GM18870 (cell line): ENCODE data around the gene PSMA5.

Experiments used
- ATAC-seq: cut with Tn5 transposase; IDR thresholded peaks from one replicate; pipeline ENCODE4 v1.9.1; 2021; ENCODE audit warnings: moderate library complexity; ENCODE audit not compliant: unreplicated experiment

The PSMA5 gene

DNA sequence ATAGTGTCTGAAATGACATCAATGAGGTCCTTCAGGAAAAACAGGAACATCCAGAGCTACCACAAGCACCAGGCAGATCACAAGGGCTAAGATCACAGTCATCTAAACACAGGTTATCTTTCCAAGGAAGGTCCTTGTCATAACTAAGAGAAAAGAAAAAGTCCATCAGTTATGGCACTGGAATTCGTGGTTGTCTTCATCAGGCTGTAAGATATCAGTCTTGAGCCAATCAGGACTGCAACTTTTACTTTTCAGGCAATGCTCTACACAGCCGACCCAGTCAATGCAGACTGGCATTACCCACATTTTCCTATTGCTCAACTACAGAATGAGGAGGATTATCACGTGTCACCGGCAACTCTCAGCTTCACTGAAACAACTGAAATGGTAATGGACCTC is 54.9 kb downstream of the PSMA5 start:
- ATAC-seq, result no peak

DNA sequence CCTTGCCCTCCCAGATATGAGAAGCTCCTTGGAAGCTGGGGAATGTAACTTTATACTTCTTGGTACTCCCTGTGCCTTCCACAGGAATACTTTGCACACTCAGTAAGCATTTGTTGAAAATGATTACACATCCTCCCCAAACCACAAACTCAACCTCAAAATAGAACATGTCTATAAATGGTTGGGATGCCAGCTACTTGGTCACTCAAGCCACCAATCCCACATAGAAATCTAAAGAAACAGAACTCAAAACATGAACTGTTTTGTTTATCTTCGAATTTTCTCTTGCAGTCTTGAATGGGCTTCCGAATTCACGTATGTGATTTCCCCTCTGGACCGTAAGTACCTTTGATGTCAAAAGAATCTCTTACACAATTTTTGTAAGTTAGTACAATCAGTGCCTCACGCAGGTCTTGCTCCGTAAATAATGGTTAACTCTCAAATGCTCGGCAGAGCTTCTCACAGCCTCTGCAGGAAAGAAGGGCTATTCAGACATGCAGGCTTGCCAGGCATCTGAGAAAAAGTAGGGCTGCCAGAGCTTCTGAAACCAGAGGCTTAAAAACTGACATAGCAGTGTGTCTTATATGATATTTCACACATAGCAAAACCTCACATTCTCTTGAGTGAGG is 55.4 kb downstream of the PSMA5 start:
- no peak for ATAC-seq

DNA sequence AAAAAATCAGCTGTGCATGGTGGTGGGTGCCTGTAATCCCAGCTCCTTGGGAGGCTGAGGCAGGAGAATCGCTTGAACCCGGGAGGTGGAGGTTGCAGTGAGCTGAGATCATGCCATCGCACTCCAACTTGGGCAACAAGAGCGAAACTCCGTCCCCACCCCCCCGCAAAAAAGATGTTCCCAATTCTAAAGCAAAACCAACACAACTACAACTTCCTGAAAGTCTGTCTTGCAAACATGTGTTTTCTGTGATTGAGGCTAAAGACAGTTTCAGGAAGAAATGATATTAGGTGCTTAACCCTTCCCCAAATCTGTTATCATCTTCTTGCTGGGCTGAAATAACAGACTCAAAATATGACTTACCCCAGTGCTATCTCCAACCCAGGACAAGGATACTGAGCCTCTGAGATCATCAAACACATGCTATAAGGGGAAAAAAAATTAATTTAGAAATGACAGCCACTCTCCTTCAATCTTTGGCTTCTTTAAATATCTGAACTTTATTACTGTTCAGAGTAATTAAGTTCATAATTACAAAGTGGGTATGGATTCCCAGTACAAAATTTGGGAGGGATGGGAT is 57.0 kb downstream of the PSMA5 start:
- no peak for ATAC-seq

DNA sequence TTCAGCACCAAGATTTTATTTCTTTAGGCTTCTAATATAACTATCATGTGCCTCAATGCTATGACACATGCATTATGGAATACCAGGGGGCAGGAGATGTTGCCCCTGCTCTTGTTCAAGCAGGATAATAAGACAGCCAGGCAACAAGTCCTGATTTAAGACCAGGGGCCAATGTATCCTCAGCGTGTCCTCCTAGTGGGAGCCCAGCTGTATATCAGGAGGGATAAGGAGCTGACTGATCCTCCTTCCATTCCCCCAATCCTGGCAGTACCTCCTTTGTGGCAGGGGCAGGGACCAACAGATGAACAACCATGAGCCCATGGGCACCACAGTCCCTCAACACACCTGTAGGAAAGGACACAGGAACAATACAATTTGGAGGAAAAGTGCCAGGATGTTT is 57.8 kb downstream of the PSMA5 start:
- no peak for ATAC-seq

DNA sequence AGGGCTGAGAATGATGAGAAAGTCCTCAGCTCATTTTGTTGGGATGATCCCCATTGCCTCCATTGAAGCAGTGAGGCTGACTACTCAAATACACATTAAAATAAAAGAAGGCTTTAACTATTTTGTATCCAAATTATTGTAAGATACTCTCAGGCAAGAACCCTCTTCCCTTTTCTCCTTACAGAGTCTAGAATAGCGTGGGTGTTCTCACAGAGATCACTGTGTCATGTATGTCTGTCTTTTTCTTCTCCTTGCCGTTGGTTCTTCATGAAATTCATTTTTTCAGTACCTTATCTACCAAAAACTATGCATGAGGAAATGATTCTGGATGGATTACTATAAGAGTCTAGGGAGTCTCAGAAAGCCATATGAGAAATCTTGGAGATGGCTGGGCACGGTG is 58.6 kb downstream of the PSMA5 start:
- ATAC-seq, result no peak

DNA sequence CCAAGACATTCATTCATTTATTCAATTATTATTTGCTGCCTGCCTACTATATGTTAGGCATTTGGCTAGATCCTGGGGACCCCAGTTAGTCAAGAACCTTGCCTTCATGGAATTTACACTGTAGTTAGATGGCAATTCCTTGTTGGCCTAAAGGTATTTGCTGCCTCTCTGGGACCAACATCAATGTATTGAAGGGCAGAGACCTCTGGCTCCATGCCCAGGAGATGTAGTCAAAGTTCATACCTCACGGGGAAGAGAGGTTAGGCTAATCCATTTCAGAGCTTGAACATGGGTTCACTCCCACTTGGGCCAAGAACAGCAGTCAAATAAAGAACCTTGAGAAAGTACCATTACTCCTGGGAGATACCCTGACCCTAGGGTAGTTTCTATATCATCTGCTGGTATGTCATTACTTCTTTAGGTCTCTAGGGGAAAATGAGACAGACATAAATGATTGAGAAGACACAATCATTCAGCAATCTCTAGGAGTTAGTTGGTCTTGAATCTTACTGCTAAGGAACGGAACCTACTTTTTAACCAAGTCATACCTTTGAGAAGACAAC is 60.5 kb downstream of the PSMA5 start:
- no peak for ATAC-seq

DNA sequence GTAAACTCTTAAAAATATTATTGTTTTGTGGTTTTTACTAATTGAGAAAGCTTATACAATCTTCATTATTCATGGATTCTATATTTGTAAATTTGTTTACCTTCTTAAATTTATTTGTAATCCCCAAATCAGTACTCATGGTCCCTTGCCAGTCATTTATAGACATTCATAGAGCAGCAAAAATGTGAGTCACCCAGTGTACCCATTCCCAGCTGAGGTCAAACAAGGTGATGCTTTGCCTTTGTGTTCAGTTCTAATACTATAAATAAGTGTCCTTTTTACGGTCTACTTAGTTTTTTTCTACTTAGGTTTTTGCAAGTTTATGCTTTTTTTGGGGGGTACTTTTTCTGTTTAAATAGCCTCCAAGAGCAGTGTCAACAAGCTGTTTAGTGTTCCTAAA is 64.6 kb downstream of the PSMA5 start:
- no peak for ATAC-seq

DNA sequence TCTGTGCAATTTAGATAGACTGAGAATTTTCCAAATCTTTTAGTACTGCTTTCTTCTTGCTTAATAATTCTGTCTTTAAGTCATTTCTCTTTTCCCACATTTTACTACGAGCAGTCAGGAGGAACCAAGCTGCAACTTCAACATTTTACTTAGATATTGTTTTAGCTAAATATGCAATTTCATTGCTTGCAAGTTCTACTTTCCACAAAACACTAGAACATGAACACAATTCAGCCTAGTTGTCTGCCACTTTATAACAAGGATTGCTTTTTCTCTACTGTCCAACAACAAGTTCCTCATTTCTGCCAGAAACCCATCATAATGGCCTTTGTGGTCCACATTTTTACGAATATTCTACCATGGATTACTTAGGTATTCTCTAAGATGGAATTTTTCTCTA is 65.2 kb downstream of the PSMA5 start:
- no peak for ATAC-seq

DNA sequence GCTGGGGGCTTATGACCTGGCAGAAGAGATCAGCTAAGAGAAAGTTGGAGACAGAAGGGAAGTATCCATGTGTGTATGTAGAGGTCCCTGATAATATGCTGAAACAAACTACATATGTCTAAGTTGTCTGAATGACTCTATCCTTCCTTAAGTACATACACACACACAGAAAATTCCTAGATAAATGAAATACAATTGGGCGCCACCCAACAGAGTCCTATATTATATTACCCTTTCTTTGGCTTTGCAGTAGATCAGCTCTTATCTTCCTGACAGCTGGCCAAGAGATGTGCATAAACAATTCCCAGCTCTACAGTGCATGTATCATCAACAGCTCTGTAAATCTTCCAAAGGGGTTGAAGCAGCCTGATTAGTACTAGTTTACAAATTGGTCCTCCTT is 68.6 kb downstream of the PSMA5 start:
- no peak for ATAC-seq

DNA sequence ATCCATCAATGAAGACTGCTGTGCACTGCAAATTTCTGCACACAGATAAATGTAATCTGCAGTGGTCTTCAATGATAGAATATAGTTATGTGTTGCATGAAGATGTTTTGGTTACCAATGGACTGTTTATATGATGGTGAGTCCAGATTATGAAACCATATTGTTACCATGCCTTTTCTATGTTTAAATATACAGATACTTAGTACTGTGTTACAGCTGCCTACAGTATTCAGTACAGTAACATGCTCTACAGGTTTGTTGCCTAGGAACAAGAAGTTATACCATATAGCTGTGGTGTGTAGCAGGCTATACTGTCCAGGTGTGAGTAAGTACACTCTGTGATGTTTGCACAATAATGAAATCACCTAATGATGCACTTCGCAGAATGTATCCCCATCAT is 69.3 kb downstream of the PSMA5 start:
- ATAC-seq, result no peak

DNA sequence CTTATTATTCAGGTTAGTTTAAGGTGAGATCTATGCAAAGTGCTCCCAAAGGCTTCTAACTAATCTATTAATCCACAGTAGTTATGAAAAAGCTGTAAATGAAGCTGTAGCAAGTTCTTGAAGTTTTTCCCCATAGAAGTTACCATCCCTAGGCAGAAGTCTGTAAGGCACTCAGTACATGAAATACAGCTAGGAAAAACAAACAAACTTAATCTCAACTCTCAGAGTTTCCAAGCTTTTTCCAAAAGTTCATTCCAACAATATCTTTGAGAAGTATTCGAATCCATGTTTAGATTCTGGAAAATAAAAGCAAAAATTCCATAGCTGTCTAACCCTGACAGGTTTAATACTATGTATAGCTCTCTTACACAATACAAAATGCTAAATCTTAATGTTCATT is 69.7 kb downstream of the PSMA5 start:
- ATAC-seq, result no peak

DNA sequence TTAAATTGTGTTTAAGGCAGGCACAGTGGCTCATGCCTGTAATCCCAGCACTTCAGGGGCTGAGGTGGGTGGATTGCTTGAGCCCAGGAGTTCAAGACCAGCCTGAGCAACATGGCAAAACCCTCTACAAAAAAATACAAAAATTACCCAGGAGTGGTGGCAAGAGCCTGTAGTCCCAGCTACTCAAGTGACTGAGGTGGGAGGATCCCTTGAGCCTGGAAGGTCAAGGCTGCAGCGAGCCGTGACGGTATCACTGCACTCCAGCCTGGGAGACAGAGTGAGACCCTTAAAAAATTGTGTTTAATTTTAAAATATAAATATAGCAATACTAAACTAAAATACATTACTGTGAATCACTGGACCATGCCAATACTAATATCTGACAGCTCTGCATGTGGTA is 71.3 kb downstream of the PSMA5 start:
- ATAC-seq, result no peak

DNA sequence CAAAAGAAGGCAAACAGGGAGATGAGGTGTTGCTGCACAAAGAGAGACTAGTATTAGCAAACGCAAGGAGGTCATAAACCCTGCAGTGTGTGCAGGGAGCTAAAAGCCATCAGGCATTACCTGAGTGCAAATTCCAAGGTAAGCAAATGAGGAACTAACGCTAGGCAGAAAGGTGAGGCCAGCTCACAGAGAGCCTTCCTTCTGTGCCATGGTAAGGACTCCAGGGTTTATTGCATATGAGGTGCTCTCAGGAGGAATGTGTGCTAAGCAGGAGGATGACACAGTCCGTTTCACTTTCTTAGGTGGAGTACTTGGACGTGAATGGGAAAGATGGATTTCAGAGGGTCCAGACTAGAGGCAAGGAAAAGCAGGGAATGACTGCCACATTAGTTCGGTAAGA is 74.8 kb downstream of the PSMA5 start:
- ATAC-seq, result no peak

DNA sequence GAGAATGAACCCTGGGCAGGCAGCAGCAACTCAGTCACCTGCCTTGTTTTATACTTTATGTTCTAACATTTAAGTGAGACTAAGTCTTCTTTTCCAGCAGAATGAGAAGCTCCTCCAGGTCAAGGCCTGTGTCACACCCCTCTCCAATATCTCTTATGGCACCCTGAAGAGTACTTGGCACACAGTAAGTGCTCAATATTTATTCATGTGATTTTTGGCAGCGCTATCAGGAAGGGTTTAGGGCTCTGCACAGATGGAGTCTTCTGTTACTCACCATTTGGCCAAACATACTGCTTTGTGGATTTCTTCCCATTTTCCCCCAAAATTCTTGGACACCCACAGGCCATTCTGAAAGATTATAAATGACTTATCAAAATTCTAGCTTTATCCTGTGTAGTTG is 75.6 kb downstream of the PSMA5 start:
- ATAC-seq, result no peak

DNA sequence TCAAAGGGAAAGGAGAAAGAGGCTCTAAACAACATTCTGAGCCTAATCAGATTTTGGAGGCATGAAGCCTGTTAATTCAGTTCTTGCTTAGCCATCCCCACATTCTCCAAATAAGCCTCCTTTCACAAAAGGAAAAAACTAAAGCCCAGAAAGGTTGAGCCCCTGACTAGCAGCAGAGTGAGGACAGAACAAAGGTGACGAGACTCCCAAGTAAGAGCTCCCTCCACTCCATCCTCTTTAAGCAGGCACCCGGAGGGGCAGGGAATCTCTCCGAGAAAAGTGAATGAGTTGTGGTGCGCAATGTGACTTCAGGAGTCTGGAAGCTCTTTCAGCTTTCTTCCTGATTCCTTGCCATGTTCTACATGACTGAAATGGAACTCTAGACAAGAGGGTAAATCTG is 76.1 kb downstream of the PSMA5 start:
- ATAC-seq, result no peak
